GM18870 (cell line): ENCODE results near the gene PCBP2.

Source experiments
- ATAC-seq: cut with Tn5 transposase; IDR thresholded peaks from one replicate; pipeline ENCODE4 v1.9.1; 2021; ENCODE audit warnings: moderate library complexity; ENCODE audit not compliant: unreplicated experiment

The PCBP2 gene

DNA sequence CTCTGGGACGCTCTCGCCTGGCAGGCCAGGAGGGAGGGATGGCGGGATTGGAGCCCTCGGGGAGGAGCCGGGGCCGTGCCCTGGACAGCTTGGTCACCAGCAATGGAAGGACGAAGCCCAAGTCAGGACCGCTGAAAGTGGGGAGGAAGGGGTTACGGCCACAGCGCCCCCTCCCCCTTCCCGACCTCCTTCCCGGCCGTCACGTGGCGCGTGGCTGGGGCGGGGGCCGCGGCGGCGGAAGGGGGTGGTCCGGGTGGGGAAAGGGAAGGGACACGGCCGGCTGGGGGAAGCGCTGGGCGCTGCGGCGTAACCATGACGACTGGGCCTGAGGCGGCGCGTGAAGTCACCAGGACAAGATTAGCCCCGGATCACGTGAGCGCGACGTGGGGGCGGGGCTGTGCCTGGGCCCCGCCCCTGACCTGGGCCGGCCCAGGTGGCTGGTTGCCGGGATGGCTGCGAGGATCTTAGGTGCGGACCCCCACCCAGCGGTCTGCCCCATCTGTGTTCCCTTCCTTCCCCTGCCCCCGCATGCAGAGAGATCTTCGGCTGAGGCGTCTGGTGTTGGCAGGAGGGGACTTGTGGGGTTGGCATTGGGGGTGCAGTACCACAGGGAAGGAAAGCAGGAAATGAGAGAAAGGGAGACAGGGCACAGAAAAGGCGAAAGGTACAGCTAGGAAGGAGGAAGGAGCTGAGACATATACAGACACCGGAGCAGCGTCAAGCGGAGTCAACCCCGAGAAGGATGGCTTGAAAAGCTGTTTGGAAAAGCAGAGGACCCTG lies 41.1 kb downstream of the PCBP2 start:
- ATAC-seq: no peak

DNA sequence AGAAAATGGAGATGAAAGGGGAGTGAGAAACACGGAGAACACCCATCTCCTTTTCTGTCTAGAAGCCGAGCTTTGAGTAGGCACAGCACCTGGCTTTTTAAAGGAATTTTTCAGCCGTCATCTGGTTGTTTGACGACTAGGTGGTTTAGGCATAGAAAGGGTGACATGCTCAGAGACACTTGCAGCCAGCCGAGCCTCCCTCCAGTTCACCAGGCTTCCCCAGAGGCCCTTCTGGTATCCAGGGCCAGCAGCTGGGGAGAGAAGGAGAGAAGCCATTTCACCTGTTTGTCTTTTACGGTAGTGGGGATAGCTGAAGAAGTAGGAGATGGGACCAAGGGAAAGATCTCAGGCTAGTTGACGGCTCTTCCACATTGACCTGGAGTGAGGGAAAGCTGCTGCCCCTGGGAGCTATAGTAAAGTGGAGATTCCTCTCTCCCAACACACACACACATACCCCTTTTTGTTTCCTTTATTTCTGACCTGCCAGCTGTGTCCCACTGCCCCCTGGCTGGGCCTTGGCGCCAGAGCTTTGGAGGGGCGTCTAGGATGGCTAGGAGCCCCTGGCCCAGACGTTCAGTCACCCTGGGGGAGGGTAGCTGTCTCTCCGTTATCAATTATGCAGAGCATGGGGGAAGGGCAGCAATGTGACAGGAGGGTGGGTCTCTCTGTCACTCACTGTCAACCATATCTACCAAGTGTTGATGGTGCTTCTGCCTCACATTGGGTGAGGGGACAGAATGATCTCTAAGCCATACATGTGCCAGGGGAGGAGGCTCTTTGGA lies 41.9 kb downstream of the PCBP2 start:
- ATAC-seq: no peak

DNA sequence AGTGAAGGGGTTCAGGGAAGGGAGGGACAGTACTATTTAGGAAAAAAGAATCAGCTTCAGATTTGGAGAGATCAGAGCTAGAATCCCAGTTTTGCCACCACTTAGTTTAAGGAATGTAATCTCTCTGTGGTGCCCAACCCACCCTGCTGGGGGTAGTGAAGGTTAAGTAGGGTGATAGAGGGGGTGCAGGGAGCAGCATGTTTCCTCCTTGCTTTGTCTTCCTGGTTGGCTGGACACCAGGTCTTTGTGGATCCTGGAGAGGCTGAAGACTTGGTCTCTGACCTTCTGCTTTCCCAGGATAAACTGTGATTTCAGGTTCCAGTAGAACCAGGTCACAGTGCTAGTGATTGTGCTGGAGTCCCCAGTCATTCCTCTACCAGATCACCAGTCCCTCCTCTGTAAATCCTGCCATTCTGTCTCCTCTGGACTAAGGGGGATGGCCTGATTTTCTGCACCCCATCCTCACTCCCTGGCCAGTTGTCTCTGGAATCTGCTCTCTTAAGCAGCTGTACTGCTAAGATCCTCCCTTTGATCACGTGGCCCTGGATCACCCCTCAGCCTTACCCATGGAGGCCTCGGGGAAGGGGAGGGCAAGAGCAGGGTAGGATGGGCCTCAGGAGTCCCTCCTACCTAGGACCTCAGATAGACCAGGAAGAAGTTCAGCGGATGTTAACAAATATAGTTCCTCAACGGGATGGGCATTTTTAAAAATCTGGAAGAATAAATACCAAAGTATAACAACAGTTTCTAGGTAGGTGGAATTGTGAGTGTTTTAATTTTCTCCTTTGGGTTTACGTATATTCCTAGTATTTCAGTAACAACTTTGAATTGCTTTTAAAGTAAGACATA lies 44.2 kb downstream of the PCBP2 start:
- ATAC-seq: no peak

DNA sequence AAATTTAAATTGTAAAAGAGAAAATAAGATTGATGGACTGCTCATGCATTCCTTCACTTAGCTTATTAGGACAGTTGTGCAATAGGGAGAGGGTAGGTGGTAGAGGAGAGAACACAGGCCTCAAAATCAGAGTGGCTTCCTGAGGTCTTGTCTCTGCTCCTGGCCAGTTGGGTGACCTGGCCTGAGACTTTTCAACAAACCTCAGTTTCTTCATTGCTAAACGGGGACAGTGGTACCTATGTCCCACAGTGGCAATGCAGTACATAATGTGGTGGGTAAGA lies 44.8 kb downstream of the PCBP2 start:
- ATAC-seq: no peak

DNA sequence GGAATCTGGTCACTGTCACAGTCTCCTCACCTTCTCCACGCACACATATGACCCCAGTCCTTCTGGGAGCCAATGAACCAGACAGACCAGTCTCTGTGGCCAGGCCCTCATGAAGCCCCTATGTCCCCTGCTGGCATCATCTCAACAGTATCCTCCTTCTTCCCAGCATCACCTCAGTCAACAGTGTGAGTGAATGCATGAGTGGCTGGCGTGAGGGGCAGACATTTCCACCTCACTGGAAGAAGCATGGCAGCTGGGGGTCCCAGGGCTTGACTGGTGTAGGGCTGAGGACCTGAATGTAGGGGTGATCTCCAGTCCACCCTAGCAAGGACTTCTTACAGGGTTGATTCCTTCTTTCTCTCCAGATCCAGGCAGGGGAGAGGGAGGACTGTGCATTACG lies 45.6 kb downstream of the PCBP2 start:
- ATAC-seq: no peak

DNA sequence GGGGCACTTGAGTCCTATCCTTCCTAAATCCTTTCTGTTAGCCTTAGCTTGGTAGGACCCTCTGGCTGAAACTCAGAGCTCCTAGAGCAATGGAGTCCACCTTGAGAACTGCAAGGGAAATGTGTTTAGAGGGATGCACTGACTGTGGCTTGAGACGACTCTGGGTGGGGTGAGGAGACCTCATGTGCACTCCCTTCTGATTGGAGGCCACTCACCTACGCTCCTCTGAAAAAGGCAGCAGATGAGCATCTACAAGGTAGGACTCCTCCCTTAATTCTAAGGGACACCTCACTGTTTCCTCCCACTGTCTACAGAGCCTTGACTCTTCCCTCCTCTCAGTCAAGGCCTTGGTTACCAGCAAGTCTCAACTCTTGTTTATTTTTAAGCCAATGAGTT lies 46.3 kb downstream of the PCBP2 start:
- ATAC-seq: no peak

DNA sequence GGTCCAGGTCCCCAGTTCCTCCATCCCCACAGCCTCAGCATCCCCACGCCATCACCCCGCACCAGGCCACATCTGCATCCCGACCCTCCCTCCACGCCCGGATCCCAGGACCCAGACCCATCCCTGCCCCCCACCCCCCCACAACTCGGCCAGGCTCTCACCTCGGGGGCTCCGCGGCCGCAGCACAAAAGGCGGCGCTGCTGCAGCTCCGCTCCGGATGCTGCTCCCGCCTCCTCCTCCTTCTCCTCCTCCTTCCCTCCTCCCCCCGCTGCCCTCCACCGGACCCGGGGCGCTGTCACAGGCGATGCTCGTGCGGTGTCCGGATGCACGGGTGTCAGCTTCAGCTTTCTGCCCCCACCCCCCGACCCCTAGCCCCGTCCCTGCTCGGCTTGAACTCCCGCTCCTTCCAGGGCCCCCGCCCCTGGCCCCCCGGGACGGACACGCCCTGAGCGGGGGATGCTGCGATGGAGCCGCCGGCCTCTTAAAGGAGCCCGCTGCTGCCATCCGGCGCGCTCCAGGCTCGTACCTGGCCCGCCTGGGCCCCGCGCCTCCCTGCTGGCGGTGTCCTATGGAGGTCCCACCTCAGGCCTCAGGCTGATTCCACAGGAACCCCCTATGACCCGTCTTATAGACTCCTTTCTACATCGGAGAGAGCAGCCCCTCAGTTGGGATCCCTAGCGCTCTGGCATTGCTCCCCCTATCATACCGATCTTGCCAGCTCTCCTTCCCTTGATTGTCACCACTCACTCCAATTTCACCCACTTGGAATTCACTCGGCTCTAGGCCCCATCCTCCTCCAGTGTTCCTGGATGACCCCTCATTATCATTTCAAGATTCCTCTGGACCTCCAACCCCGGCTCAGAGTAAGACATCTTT lies 47.6 kb downstream of the PCBP2 start, which contains the start of gene MAP3K12:
Gene MAP3K12 (minus strand): TSS at position 193 of the 876 bp plus-strand sequence. CDS start 12,067 bp downstream, outside the sequence.
- no peak for ATAC-seq

DNA sequence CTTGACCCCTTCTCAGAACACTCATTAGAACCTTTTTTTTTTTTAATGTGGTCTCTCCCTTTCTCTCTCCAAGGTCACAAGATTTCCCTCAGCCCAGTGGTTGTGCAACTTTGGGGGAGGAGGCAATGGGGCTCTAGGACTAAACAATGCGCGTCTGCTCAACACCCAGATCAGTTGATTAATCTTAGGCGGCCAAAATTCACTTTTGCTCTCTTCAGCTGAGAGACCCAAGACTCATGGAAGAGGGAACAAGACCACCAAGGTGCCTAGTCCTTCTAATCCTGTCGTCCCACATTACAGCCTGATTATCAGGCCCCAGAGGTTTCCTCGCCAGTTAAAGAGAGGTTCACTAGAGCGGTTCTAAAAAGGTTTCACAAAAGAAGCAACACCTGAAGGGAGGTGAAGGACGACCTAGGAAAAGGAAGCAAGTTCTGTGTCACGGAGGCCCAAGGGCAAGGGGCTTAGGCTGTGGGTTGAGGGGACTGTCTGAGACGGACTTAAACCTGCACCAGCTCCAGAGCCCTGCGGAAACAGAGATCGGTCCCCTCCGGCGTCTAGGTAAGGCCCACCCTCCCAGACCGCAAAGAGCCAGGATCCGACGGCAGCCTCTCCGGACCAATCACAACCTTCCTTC lies 48.4 kb downstream of the PCBP2 start:
- no peak for ATAC-seq

DNA sequence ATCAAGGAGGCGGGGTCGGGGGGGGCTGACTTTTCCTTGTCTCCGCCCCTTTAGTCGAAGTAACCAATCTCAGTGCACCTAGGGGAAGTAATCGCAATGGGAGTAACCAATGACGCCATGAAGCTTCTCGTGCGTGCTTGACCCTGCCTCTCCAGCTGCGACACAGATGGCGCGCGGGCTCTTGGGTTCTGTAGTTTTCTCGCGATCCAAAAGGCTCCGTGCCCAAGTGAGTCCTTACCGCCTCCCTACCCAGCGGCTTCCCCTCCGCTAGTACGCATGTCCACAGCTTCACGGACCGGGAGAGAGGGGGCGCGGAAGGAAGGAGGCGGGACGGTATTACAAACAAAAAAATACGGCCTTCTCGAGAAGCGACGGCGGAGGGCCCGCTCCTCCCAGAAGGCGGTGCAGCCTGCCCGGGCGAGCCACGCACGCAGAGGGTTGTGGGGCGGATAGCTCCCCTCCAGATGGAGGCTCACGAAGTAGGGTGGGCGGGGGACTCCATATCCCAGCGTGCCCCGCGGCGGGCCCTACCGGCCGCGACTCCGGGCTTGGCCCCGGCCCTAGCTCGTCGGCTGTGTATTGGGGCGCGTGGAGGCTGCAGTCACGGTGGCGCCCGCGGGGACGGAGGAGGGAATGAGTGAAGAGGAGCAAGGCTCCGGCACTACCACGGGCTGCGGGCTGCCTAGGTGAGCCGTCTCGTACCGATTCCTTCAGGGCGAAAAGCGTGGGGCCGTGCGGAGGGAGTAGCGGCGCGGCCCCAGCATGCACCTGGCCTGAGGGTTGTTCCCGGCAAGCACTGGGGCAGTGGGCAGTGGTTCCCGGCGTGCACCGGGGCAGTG lies 49.1 kb downstream of the PCBP2 start, which contains the start of gene TARBP2:
Gene TARBP2 (plus strand): TSS at position 508 of the 839 bp plus-strand sequence. CDS start 126 bp downstream, at position 634.
- peak; percentile 79 for ATAC-seq

DNA sequence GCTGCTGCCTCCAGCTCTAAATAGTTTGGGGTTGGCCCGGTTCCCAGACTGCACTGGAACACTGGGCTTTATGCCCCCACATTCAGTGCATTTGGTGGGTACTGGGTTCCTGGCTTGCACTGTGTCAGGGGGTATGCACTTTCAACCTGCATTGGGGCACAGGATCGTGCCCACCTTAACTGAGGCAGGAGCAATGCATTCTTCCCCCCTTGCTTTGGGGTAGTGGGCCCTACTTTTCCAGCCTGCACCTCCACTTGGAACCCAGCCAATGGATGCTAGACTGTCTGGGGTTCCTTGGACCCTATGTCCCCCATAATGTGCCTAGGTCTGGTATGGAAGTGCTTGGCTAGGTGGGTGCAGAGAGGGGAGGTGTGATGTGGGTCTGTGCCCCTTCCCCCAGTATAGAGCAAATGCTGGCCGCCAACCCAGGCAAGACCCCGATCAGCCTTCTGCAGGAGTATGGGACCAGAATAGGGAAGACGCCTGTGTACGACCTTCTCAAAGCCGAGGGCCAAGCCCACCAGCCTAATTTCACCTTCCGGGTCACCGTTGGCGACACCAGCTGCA lies 49.8 kb downstream of the PCBP2 start:
- ATAC-seq: no peak

DNA sequence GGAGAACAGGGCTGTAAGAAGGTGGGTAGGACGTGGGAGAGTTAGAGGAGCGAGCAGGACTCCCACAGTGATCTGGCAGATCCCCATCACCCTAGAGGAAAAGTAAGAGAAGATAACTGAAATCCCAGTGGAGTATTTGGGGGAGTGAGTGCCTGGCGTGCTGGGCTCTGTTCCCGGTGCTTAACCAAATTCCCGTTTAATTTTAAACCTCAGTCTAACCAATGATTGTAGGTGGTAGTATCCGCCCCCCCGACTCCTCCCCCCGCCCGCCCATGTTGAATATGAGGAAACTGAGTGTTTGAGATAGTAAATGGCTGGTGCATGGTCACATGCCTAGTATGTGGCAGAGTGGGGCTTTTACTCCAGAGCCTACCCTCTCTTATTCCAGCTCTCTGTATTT lies 50.4 kb downstream of the PCBP2 start:
- no peak for ATAC-seq

DNA sequence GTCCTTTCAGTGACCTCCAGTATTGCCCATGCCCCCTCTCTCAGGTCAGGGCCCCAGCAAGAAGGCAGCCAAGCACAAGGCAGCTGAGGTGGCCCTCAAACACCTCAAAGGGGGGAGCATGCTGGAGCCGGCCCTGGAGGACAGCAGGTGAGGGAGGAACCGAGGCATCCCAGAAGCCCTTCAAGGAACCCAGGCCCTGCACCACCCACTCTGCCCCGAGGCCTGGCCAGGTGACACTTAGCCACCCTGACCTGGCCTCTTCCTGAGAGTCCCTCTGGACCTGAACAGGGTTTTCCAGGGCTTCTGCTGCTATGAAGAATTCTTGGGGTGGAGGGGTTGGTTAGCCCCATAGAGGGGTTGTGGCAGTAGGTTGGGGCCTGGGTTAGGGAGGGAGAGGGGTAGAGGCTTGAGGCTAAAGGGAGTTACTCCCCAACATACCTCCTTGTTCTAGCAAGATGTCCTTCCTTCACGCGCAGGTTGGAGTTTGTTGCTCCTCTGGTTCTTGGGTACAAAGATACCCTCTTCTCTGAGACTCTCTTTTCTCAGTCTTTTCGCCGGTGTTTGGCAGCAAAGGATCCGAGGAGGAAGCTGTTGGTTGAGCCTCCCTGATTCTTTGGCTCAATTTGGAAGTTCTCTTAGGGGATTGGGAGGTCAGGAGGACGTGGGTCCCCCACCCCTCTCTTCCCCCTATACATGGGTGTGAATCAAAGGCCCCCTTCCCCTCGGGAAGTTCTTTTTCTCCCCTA lies 51.3 kb downstream of the PCBP2 start:
- ATAC-seq: no peak

DNA sequence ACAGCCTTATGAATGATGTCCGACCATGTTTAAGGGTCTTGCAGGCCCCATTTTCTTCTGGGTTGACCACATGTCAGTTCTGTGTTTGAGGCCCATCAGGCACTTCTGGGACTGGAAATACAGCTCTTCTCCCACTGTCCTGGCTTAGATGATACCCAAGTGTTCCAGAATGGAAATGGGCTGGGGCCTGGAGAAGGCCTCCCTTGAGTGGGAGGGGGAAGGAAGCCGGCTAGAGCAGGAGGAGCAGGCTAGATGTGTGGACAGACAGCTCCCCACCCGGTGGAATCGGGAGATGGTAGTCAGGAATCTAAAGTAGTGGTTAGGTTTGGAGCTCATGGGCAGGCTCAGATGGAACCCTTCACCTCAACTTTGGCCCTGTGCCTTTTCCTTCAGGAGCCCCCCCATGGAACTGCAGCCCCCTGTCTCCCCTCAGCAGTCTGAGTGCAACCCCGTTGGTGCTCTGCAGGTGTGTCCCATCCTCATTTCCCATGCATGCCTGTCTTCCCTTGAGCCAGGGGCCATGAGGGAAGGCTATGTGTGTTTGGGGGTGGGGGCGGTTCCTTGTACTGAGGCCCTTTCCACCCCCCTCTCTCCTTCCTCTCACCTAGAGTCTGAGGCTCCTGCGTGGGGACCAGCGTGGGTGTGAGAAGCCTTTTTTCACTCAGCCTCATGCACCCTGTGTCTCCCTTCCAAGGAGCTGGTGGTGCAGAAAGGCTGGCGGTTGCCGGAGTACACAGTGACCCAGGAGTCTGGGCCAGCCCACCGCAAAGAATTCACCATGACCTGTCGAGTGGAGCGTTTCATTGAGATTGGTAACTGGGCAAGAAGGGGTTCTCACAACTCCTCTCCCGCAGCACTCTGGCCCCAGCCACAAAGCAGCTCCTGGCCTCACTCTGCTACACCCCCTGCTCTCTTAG lies 52.4 kb downstream of the PCBP2 start:
- ATAC-seq: no peak

DNA sequence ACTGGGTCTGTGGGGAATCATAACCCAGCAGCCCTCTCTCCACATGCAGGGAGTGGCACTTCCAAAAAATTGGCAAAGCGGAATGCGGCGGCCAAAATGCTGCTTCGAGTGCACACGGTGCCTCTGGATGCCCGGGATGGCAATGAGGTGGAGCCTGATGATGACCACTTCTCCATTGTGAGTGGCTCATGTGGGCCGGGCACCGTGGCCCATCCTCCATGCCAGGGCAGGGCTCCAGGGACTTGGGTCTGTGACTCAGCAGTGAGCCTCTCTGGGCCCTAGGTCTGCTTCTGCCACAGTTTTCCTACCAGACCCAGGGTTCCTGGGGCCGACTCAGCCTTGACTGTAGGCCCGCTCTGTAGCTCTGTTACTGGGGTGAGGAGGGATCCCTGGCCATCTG lies 53.2 kb downstream of the PCBP2 start:
- ATAC-seq: no peak

DNA sequence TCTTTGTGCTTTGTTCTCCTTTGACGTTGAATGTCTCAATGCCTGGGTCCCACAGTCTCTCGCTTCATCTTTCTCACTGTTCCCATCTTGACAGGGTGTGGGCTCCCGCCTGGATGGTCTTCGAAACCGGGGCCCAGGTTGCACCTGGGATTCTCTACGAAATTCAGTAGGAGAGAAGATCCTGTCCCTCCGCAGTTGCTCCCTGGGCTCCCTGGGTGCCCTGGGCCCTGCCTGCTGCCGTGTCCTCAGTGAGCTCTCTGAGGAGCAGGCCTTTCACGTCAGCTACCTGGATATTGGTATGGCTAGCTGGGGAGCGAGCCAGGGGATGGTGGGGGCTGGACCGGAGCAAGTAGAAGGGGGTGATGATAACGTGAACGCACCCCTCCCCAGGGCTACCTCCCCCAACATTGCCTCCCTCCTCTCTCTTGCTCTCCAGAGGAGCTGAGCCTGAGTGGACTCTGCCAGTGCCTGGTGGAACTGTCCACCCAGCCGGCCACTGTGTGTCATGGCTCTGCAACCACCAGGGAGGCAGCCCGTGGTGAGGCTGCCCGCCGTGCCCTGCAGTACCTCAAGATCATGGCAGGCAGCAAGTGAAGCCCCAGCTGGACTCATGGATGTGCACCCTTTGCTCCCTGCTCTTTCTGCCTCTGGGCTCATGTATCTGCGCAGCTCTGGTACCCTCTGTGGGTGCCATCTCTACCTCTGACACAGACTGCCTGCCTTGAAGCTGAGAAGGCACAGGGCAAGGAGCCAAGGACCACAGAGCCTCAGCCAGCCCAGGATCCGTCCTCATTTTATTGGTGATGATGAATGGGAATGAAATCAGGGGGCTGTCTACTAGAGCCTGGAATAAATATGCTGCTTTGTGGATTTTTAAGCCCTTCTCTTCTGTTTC lies 53.9 kb downstream of the PCBP2 start:
- ATAC-seq: no peak

DNA sequence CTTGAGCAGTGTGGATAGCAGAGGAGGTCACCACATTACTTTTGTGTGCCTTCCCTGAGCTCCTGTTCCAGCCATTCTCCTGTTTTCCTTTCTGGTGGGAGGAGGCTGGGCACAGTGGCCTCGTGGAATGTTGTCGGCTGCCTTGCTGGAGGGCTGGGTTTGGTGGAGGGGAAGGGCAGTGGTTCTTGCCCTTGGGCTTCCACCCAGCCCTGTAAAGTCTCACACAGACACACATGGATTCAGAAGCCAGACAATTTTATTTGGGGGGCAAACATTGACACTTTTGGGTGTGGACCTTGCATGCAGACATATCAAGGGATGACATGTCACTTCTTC lies 54.5 kb downstream of the PCBP2 start:
- no peak for ATAC-seq
